Measurements from ENCODE around the gene C2CD4C.

C2CD4C gene

DNA sequence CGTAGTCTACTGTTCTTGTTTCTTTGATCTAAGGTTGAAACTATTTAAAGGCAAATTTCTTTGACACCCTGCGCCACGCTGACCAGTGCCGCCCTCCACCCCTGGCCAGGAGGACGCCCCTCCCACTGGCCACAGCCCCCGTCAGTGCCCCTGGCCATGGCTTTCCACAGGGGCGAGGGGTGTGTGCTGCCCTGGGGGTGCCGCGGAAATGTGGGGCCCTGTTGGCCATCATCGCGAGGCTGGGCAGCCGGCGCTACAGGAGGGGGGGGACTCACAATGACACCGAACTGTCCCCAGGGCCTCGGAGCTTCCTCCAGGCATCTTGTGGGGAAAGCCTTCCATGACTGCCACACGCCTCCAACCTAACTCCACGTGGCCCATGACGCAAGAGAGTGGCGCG lies 41.0 kb upstream of the C2CD4C start:
- H3K36me3 ChIP-seq = no peaks in the 10 kb centered on the region
- no peak overlapping the region for H3K9ac ChIP-seq
- H3K4me3 ChIP-seq = no peak overlapping the region
- TF ChIP-seq Cebpa-rat (IDR thresholded peaks at IDR 0.05) = no peak
- H4K20me1 ChIP-seq = no peaks in the 10 kb centered on the region
- H3K27ac ChIP-seq = no peak overlapping the region
- H3K4me2 ChIP-seq = no peak overlapping the region
- peaks cover 27 to 46% (median 40%) of the 10 kb centered on the region in 11 experiments for H3K9me3 ChIP-seq (replicated peaks in 1 of 11)
- peaks cover 0 to 9% (median 6%) of the 10 kb centered on the region in 10 experiments; a peak in 8 of 20 replicates for H3K4me1 ChIP-seq
- H3K27me3 ChIP-seq = peaks cover 0 to 6% (median 0%) of the 10 kb centered on the region in 11 experiments; a peak in 1 of 22 replicates

DNA sequence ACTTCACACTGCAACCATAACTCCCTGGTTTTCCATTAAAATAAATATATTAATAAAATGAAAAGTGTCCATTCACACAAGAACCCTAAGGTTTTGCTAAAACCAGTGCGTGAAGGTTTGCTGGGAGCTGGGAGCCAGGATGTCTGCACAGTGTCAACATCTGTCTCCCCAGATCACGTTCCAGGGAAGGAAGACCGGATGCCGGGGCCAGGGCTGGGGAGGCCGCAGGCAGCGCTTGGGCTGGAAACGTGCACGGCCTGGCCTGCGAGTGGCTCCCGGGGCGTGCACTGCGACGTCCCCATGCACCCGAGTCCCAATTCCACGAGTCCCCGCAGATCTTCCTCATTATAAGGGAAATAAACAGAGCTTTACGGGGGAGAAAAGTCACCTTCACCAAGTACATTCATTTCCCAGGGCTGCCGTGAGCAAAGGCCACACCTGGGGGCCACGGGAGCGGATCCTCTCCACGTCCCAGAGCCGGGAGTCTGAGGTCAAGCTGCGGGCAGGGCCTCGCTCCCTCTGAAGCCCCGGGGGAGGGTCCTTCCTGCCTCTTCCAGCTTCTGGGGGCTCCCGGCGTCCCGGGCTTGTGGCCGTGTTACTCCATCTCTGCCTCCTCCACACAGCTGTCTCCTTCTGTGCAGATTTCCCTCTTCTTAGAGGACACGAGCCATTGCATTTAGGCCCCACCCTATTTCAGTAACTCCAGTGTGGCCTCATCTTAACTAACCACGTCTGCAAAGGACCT lies 39.0 kb upstream of the C2CD4C start:
- Histone ChIP-seq H3K9me3 (replicated peaks in 1 of 11) (peaks cover 24 to 37% (median 33%) of the 10 kb centered on the region in 11 experiments), H3K4me1 (peaks cover 0 to 9% (median 6%) of the 10 kb centered on the region in 10 experiments; a peak in 8 of 20 replicates), H4K20me1 (no peaks in the 10 kb centered on the region), H3K27ac (no peak overlapping the region), H3K4me2 (peak overlapping the region in 8 of 11 experiments; percentile 6 to 55 (median 25); a peak in 9 of 22 replicates), H3K36me3 (no peaks in the 10 kb centered on the region), H3K9ac (no peak overlapping the region), H3K27me3 (peaks cover 0 to 6% (median 0%) of the 10 kb centered on the region in 11 experiments; a peak in 1 of 22 replicates), H3K4me3 (no peak overlapping the region)
- no peak for TF ChIP-seq Cebpa-rat (IDR thresholded peaks at IDR 0.05)

DNA sequence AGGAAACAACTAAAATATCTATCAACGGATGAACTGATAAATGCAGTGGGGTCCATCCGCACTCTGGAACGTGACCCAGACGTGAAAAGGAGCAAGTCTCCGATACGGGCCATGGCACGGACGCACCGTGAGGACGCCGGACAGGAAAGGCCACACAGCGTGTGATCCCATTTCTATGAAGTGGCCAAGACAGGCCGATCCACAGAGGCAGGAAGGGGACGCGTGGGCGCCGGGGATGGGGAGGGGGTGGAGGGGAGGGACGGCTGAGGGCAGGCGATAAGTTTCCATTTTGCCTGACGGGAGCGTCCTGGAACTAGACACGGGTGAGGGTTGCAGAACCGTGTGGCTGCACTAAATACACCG lies 38.1 kb upstream of the C2CD4C start:
- H4K20me1 ChIP-seq = no peaks in the 10 kb centered on the region
- no peak overlapping the region for H3K27ac ChIP-seq
- no peak overlapping the region for H3K9ac ChIP-seq
- peaks cover 0 to 6% (median 0%) of the 10 kb centered on the region in 11 experiments; a peak in 1 of 22 replicates for H3K27me3 ChIP-seq
- H3K9me3 ChIP-seq (replicated peaks in 1 of 11) = peaks cover 20 to 29% (median 24%) of the 10 kb centered on the region in 11 experiments
- H3K4me2 ChIP-seq = no peak overlapping the region
- peaks cover 0 to 9% (median 6%) of the 10 kb centered on the region in 10 experiments; a peak in 8 of 20 replicates for H3K4me1 ChIP-seq
- TF ChIP-seq Cebpa-rat (IDR thresholded peaks at IDR 0.05) = no peak
- no peak overlapping the region for H3K4me3 ChIP-seq
- no peaks in the 10 kb centered on the region for H3K36me3 ChIP-seq

DNA sequence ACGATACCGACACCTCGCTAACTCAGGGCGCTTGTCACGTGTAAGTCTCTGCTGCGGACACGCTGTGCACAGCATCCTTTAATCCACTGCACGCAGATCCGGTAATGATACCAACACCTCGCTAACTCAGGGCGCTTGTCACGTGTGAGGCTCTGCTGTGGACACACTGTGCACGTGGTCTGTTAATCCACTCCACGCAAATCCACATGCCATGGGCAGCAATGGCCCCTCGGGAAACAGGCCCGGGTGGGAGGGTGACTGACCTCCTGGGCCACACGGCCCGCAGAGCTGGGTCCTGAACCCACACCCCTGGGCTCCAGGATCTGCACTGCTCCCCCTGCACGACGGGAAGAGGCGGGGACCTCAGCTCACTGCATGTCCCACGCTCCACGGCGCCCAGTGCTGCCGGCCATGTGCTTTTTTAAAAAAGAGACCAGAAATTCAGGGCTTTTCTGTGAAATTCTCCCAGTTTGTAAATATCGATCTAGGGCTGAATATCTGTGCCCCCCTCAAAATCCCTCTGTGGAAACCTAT lies 35.8 kb upstream of the C2CD4C start:
- H4K20me1 ChIP-seq = no peaks in the 10 kb centered on the region
- H3K9me3 ChIP-seq (replicated peaks in 1 of 11) = peaks cover 0 to 7% (median 1%) of the 10 kb centered on the region in 11 experiments; a peak in 7 of 22 replicates
- H3K9ac ChIP-seq = no peak overlapping the region
- H3K36me3 ChIP-seq = no peaks in the 10 kb centered on the region
- no peak overlapping the region for H3K4me3 ChIP-seq
- no peak overlapping the region for H3K4me2 ChIP-seq
- H3K27me3 ChIP-seq = peaks cover 0 to 6% (median 0%) of the 10 kb centered on the region in 11 experiments; a peak in 1 of 22 replicates
- H3K4me1 ChIP-seq = peaks cover 6 to 18% (median 13%) of the 10 kb centered on the region in 10 experiments; a peak in 16 of 20 replicates
- no peak for TF ChIP-seq Cebpa-rat (IDR thresholded peaks at IDR 0.05)
- H3K27ac ChIP-seq = no peak overlapping the region

DNA sequence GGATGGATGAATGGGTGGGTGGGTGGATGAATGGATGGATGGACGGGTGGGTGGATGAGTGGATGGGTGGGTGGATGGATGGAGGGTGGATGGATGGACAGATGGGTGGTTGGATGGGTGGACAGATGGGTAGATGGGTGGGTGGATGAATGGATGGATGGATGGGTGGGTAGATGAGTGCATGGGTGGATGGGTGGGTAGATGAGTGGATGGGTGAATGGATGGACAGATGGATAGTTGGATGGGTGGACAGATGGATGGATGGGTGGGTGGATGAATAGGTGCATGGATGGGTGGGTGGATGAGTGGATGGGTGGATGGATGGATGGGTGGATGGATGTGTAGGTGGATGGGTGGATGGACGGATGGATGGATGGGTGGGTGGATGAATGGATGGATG lies 34.1 kb upstream of the C2CD4C start:
- no peak overlapping the region for H3K9ac ChIP-seq
- H3K27ac ChIP-seq = no peak overlapping the region
- peaks cover 0 to 6% (median 0%) of the 10 kb centered on the region in 11 experiments; a peak in 2 of 22 replicates for H3K9me3 ChIP-seq (replicated peaks in 1 of 11)
- no peaks in the 10 kb centered on the region for H3K36me3 ChIP-seq
- H3K4me1 ChIP-seq = peaks cover 2 to 13% (median 9%) of the 10 kb centered on the region in 10 experiments; a peak in 16 of 20 replicates
- no peaks in the 10 kb centered on the region for H4K20me1 ChIP-seq
- H3K27me3 ChIP-seq = peaks cover 0 to 4% (median 0%) of the 10 kb centered on the region in 11 experiments; a peak in 1 of 22 replicates
- no peak for TF ChIP-seq Cebpa-rat (IDR thresholded peaks at IDR 0.05)
- no peak overlapping the region for H3K4me3 ChIP-seq
- H3K4me2 ChIP-seq = no peak overlapping the region

DNA sequence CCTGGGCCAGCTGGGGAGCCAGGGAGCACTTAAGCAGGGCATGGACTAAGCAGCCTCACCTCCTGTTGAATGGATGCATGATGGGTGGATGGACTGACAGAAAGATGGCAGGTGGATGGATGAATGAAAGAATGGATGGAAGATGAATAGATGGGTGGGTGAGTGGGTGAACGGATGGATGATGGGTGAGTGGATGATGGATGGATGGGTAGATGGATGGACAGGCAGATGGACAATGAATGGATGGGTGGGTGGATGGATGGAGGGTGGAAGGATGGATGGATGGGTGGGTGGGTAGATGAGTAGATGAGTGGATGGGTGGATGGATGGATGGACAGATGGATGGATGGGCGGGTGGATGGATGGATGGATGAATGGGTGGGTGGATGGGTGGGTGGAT lies 33.1 kb upstream of the C2CD4C start:
- Histone ChIP-seq H3K9ac (no peak overlapping the region), H3K9me3 (replicated peaks in 1 of 11) (peaks cover 0 to 6% (median 0%) of the 10 kb centered on the region in 11 experiments; a peak in 2 of 22 replicates), H3K36me3 (no peaks in the 10 kb centered on the region), H3K27ac (no peak overlapping the region), H3K4me2 (no peak overlapping the region), H4K20me1 (no peaks in the 10 kb centered on the region), H3K27me3 (no peaks in the 10 kb centered on the region), H3K4me3 (no peak overlapping the region), H3K4me1 (peaks cover 0 to 11% (median 7%) of the 10 kb centered on the region in 10 experiments; a peak in 15 of 20 replicates)
- no peak for TF ChIP-seq Cebpa-rat (IDR thresholded peaks at IDR 0.05)

DNA sequence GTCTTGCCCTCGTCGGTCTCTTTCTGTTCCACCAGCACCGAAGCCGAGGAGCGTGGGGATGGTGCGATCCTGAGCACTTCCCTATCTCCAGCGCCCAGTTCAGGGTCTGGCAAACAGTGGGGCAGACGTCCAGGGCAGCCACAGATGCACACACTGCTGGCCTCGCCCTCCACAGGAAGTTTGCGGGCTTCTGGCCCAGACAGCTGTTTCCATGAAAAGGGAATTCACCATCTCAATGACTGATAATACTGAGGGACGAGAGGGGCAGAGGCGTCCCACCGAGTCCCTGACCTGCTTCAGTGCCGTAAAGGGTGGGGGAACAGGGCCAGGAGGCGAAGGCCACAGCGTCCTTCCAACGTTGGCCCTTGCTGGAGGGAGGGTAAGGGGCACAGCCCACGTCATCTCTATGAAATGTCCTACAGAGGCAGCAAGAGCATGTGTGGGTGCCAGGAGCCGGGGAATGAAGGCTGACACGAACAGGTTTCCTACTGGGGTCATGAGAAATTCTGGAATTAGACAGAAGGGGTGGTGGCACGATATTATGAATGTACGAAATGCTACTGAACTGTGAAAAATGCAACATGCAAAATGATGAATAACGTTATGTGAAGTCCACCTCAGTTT lies 32.4 kb upstream of the C2CD4C start:
- peak overlapping the region in 10 of 11 experiments; percentile 10 to 41 (median 28); a peak in 9 of 22 replicates for H3K4me2 ChIP-seq
- H3K27ac ChIP-seq = no peak overlapping the region
- H3K4me3 ChIP-seq = no peak overlapping the region
- no peaks in the 10 kb centered on the region for H3K36me3 ChIP-seq
- no peak for TF ChIP-seq Cebpa-rat (IDR thresholded peaks at IDR 0.05)
- H3K4me1 ChIP-seq = peaks cover 0 to 11% (median 7%) of the 10 kb centered on the region in 10 experiments; a peak in 15 of 20 replicates
- H4K20me1 ChIP-seq = no peaks in the 10 kb centered on the region
- H3K9ac ChIP-seq = no peak overlapping the region
- H3K27me3 ChIP-seq = no peaks in the 10 kb centered on the region
- H3K9me3 ChIP-seq (replicated peaks in 1 of 11) = peaks cover 0 to 6% (median 0%) of the 10 kb centered on the region in 11 experiments; a peak in 2 of 22 replicates

DNA sequence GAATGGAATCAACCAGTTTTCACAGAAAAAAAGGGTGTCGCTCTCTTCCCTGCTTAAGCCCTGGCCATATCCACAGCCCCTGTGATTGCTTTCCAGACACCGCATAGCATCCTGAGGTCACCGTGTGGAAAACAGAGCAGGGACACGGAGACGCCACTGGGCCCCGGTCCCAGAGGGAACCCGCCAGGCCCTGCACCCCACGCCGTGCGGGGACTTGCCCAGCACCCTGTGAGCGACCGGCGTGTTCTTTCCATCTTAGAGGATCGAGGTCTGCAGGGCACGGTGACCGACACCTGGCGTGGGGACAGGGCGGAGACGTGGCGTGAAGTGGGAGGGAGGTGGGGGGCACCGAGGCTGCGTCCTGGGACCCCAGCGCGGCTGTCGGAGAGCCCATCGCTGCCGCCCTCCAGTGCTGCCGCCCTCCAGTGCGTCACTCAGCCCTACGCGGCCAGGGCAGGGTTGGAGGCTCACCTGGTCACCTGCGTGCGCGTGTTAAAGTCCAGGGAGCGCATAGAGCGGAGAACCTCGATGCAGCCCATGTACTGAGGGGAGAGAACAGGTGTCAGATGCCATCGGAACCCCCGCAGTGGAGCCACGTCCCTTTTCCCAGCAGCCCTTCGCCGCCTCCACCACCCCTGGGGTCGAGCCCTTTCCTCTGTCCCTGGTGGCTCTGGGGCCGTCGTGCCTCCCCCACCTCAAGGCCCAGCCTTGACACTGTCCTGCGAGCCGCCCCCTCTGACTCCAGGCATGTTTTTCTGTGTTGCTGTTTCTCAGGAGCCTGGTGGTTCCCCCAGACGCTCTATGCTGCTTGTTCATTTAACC lies 31.7 kb upstream of the C2CD4C start:
- H3K27ac ChIP-seq = no peak overlapping the region
- TF ChIP-seq Cebpa-rat (IDR thresholded peaks at IDR 0.05) = no peak
- peaks cover 2 to 11% (median 7%) of the 10 kb centered on the region in 10 experiments; a peak in 15 of 20 replicates for H3K4me1 ChIP-seq
- no peaks in the 10 kb centered on the region for H4K20me1 ChIP-seq
- peak overlapping the region in 9 of 11 experiments; percentile 10 to 41 (median 33); a peak in 9 of 22 replicates for H3K4me2 ChIP-seq
- H3K27me3 ChIP-seq = no peaks in the 10 kb centered on the region
- H3K4me3 ChIP-seq = no peak overlapping the region
- H3K36me3 ChIP-seq = no peaks in the 10 kb centered on the region
- no peak overlapping the region; a peak in 1 of 22 replicates for H3K9ac ChIP-seq
- peaks cover 0 to 6% (median 0%) of the 10 kb centered on the region in 11 experiments; a peak in 2 of 22 replicates for H3K9me3 ChIP-seq (replicated peaks in 1 of 11)

Data from BLaER1 treated with 17β-estradiol and CSF1 and Interleukin-3, amounts not matched to agents 10 nM and 100 nM (cell line).